ENCODE results near the gene RALGAPA2.

The RALGAPA2 gene

DNA sequence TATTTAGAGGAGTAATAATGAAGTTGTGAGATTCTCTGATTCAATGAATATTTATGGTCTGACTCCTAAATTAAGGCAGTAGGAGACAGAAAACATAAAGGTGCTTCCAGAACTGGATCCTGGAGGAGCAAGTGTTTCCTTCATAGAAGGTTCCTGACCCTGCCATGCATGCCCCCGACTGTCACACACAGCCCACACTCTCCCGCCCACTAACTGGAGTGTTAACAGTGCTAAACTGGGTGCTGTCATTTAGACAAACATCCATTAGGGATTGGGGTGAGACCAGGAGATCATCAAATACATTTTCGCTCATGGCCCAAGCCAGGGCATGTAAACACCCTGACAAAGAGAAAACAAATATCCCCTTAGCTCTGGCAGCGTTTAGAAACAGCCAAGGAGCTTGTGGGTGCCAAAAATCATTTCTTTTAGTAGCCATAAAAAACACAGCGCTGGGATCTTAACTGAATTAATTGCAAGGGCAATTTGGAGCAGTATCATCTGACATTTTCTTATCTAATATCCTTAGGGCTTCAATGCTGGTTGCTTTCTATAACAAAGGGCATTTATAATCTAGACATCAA, 297.7 kb downstream of the RALGAPA2 start:
- FAIRE-seq (no peak), DNase-seq (ENCODE audit: insufficient read length, low spot score) (no peak)
- TF ChIP-seq POLR2A (IDR thresholded peaks at IDR 0.05; ENCODE audit: low read depth, low read length), result no peak

DNA sequence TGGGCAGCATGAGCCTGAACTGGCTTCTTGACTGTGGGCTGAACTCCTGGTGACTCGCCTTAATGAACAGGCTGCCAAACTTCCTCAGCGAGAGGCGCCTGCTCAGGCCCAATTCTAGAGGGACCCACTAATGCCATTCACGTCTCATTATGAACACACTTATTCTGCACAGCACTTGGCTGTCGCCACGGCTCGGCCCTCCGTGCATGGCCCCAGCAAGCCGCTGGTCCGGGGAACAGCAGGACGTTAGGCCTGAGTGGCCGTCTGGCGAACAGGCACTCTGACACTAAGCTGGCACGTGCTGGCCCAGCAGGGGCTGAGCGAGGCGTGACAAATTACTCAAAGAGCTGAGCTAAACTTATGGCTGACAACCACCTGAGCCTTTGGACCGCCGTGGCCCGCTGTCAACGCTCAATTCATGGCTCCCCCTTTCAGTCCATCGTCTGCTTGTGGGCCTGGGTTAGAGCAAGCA, 298.6 kb downstream of the RALGAPA2 start:
- no peak for TF ChIP-seq POLR2A (IDR thresholded peaks at IDR 0.05; ENCODE audit: low read depth, low read length)
- no peak for FAIRE-seq
- DNase-seq (ENCODE audit: insufficient read length, low spot score), result no peak

DNA sequence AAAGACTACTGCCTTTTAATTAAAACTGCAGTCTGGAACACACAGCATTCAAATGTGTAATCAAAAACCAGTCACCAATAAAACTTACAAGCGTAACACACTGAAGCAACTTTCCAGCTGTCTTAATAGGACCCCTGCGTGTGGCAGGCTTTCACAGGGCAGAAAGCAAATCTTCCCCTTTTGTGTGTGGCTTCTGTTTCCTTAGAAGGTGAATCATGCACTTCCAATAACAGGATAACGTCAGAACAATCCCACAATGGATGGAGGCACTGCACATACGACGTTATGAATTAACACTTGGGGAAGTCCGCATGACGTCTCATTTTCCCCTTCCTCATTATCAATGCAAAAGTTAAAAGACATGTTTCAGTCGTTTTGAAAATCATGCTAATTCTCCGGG, 299.7 kb downstream of the RALGAPA2 start:
- DNase-seq (ENCODE audit: insufficient read length, low spot score) (no peak), FAIRE-seq (no peak)
- TF ChIP-seq POLR2A (IDR thresholded peaks at IDR 0.05; ENCODE audit: low read depth, low read length), result no peak

DNA sequence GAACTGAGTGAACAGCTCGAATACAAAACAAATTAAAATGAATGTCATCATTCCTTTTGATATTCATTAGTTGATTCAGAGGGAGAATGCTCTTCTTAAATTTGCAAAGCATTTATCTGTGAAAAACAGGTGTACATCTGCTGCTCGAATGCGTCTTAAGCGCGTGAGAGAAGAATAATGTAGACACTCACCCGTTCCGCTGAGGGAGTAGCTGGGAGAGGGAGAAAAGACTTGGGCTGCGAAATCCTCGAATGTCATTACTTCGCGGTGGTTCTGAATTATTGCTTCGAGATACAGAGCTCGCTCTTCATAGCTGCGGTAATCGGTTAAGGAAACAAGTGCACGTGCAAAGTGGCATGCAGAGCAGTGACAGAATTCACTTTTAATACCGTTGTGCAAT, 300.6 kb downstream of the RALGAPA2 start:
- DNase-seq (ENCODE audit: insufficient read length, low spot score) (no peak), FAIRE-seq (no peak)
- TF ChIP-seq POLR2A (IDR thresholded peaks at IDR 0.05; ENCODE audit: low read depth, low read length), result no peak

- FAIRE-seq (no peak), DNase-seq (ENCODE audit: insufficient read length, low spot score) (no peak)
- no peak for TF ChIP-seq POLR2A (IDR thresholded peaks at IDR 0.05; ENCODE audit: low read depth, low read length)
Observed at GRCh38 chr20:20411402-20411801, 301.0 kb downstream of the RALGAPA2 start.

- no peak for TF ChIP-seq POLR2A (IDR thresholded peaks at IDR 0.05; ENCODE audit: low read depth, low read length)
- no peak for DNase-seq (ENCODE audit: insufficient read length, low spot score)
- no peak for FAIRE-seq
Observed at GRCh38 chr20:20410678-20411077, 301.8 kb downstream of the RALGAPA2 start.

GRCh38 chr20:20409331-20409730, 303.1 kb downstream of the RALGAPA2 start:
- DNase-seq (ENCODE audit: insufficient read length, low spot score), result no peak
- no peak for FAIRE-seq
- no peak for TF ChIP-seq POLR2A (IDR thresholded peaks at IDR 0.05; ENCODE audit: low read depth, low read length)

GRCh38 chr20:20407891-20408805, 304.3 kb downstream of the RALGAPA2 start:
- no peak for TF ChIP-seq POLR2A (IDR thresholded peaks at IDR 0.05; ENCODE audit: low read depth, low read length)
- no peak for DNase-seq (ENCODE audit: insufficient read length, low spot score)
- no peak for FAIRE-seq

DNA sequence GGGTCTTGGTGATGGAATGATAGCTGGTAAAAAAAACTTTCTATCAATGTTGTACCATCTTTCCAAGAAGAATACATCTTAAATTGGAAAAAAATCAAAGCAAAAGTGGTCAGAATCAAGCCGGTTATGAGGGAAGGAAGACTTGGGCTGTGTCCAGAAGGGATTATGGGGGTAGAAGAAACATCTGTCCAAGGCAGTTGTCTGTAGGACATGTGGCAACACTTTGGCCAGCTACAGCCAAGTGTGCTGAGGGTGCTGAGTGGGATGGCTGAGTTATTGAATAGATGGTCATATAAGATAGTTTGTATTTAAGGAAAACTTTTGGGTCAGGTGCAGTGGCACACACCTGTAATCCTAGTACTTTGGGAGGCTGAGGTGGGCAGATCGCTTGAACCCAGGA, 306.1 kb downstream of the RALGAPA2 start:
- no peak for TF ChIP-seq POLR2A (IDR thresholded peaks at IDR 0.05; ENCODE audit: low read depth, low read length)
- FAIRE-seq (no peak), DNase-seq (ENCODE audit: insufficient read length, low spot score) (no peak)

DNA sequence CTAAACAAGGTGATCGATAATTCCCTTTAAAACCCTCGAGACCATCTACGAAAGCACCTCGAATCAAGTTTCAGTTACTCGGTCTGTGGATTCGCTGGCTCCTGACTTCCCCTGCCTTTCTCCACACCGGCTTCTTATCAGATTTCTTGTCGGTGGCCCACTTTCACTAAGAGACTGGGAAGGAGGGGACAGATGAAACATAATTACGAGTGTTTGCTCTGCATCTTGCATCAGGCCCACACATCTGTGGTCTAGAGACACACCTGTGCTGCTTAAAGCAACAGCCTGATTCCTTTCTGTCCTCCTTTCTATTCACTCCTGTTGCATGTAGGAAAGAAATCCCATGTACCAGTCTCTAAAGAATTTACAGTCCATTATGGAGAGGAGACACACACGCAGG, 306.8 kb downstream of the RALGAPA2 start:
- DNase-seq (ENCODE audit: insufficient read length, low spot score), result no peak
- no peak for TF ChIP-seq POLR2A (IDR thresholded peaks at IDR 0.05; ENCODE audit: low read depth, low read length)
- no peak for FAIRE-seq

DNA sequence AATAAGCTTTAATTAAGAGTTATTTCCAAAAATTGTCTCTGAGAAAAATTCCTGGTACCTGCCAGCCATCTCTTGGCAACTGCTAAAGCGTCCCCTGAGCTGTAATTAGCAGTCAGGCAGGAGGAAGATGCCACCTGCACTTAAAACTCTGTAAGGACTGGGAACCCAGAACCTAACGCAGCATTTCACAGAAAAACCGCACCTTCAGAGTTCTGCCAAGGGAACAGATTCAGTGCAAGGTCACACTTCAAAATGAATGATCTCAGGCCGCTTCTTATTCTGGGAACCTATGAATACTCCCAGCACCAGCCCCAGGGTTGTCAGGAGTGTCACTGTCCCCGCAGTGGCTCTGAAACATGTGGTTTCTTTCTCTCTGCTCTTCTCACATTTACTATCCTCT, 307.8 kb downstream of the RALGAPA2 start:
- TF ChIP-seq POLR2A (IDR thresholded peaks at IDR 0.05; ENCODE audit: low read depth, low read length), result no peak
- FAIRE-seq, result no peak
- no peak for DNase-seq (ENCODE audit: insufficient read length, low spot score)

DNA sequence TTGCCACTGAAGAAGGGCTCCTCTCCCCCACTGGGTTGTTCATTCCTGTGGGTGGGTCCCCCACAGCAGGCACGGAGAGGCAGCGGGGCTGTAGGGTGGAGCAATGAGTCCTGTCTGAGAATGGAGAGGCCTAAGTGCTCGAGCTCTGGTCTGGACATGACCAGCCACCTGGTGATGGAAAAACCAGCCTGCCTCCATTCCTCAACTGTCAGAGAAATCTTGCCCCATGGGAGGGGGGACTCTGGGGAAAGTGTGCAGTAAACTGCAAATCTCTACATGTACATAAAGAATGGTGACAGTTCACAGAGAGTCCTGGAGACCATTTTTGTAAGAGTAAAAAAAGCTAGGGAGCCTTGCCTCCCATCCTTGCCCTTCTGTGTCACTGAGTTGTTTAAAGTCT, 310.5 kb downstream of the RALGAPA2 start:
- FAIRE-seq (no peak), DNase-seq (ENCODE audit: insufficient read length, low spot score) (no peak)
- no peak for TF ChIP-seq POLR2A (IDR thresholded peaks at IDR 0.05; ENCODE audit: low read depth, low read length)

DNA sequence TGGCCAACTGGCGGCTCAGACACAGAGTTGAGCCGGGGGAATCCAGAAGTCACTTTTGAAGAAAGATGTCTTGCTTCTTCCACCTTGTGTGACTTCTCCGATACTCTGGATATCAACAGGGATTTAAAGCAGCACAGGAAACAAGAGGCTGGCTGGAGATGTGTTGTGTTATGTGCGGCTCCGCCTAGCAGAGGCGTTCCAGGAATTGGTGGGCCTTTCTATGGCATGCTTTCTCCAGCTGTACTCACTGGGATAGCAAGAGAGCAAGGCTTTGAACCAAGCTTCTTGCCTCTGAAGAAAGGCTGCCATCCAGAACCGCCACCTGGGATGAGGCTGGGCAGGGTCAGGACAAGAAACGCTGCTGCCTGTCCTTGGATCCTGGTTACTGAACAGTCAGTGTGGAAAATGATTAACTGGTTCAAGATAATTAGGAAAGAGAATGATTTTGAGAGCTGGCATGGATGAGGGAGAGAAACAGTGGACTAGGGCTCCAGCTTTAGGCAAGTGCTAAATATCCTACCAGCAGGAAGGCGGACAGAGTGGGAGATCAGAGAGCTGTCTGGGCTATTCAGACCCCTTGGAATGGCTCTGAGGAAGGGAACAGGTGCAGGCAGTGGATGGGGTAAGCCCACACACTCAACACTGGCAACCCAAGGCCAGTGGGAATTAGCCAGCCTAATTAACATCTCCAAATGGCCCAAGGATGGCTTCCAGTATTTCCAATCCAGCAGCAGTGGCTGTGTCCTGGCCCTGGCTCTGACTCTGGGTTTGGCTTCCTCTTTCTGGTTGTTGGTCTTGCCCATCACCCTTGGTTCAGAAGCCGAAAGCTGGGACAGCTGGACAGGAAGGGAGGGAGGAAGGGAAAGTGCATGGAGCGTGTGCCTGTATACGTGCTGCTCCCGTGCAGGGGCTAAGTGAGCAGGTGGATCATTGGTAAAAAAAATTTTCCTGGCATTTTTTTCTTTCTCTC, 312.6 kb downstream of the RALGAPA2 start:
- no peak for TF ChIP-seq POLR2A (IDR thresholded peaks at IDR 0.05; ENCODE audit: low read depth, low read length)
- DNase-seq (ENCODE audit: insufficient read length, low spot score) (no peak), FAIRE-seq (no peak)

DNA sequence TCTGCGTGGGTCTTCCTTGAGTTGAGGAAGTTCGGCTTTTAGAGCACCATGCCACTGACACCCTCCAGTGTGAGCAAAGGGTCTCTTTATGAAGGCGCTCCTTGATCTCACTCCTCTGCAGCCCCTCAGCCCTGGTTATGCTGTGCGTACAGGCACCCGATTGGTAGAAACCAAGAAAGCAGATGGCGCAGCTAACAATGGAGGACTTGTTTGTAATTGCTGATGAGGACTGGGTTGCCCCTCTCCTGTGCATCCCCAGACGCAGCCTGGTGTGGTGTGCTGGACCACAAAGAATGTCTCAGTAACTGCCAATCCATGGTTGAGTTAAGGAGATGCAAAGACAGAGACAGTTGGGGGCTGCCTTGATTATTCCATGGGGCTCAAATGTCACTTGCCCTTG, 314.3 kb downstream of the RALGAPA2 start:
- DNase-seq (ENCODE audit: insufficient read length, low spot score) (no peak), FAIRE-seq (no peak)
- TF ChIP-seq POLR2A (IDR thresholded peaks at IDR 0.05; ENCODE audit: low read depth, low read length), result no peak

Data from H54 (cell line).